Bronchial epithelial cell (primary cell): ENCODE measurements around the gene ZNF318. TPM values are rescaled to one million over a fixed set of nuclear protein-coding genes. Genes with fewer than 3 reads are reported as not detected.

Experiments
- DNase-seq: peaks from one replicate; pipeline ENCODE4 v3.0.0-alpha.2; 2010; ENCODE audit warnings: low read depth
- FAIRE-seq: peaks from 2 replicates; lab custom pipeline; 2011; peaks lifted over from hg19 to GRCh38; lab: Jason Lieb, UNC
- H3K27me3 ChIP-seq: 2 replicates; pipeline ENCODE4 v1.5.1; 2011; ENCODE audit warnings: low read length; ENCODE audit not compliant: control insufficient read depth, insufficient read depth
- H3K36me3 ChIP-seq: 2 replicates; pipeline ENCODE4 v1.5.1; 2011; ENCODE audit warnings: low read length; ENCODE audit not compliant: control insufficient read depth, insufficient read depth
- H3K4me3 ChIP-seq: 2 replicates; pipeline ENCODE4 v1.5.1; 2011; ENCODE audit warnings: mild to moderate bottlenecking, low read depth, low read length, control low read depth
- total RNA-seq: library from RNA; depleted of rRNA; stranded (reverse); fragments of >200 nt; gene quantifications from 2 replicates; pipeline ENCODE4 v1.2.1, GENCODE V29; 2014
- TF ChIP-seq, protein P1 (sequence below): IDR thresholded peaks from 2 replicates; pipeline ENCODE4 v1.5.1; 2011; ENCODE audit warnings: mild to moderate bottlenecking, moderate library complexity, low read length, control low read depth, inconsistent platforms; ENCODE audit not compliant: insufficient read depth, severe bottlenecking

The ZNF318 gene
- total RNA-seq, 1 donor from 2014 or later = 2.1 TPM

DNA sequence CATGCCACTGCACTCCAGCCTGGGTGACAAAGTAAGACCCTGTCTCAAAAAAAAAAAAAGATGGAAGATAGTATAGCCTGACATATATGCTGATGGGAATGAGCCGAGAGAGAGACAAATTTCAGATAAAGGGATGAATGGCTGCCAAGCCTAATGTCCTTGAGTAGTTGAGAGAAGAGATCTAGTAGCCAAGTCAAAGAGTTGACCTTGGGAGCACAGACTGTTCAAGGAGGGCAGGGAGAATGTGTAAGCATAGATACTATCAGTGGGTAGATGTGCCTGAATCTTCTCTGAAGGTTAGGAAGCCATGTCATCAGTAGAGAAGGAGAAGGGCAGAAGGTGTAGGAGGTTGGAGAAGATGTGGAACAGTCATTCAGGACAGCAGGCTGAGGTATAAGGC, 37.8 kb upstream of the ZNF318 start:
- Histone ChIP-seq H3K36me3 (no peaks in the 10 kb centered on the region), H3K27me3 (no peaks in the 10 kb centered on the region), H3K4me3 (no peak overlapping the region)
- no peak for FAIRE-seq
- TF ChIP-seq, protein P1, sequence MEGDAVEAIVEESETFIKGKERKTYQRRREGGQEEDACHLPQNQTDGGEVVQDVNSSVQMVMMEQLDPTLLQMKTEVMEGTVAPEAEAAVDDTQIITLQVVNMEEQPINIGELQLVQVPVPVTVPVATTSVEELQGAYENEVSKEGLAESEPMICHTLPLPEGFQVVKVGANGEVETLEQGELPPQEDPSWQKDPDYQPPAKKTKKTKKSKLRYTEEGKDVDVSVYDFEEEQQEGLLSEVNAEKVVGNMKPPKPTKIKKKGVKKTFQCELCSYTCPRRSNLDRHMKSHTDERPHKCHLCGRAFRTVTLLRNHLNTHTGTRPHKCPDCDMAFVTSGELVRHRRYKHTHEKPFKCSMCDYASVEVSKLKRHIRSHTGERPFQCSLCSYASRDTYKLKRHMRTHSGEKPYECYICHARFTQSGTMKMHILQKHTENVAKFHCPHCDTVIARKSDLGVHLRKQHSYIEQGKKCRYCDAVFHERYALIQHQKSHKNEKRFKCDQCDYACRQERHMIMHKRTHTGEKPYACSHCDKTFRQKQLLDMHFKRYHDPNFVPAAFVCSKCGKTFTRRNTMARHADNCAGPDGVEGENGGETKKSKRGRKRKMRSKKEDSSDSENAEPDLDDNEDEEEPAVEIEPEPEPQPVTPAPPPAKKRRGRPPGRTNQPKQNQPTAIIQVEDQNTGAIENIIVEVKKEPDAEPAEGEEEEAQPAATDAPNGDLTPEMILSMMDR = no peak
- no peak for DNase-seq

- FAIRE-seq = peak; percentile 36
Measured at GRCh38 chr6:43405354-43405753, 35.9 kb upstream of the ZNF318 start.

DNA sequence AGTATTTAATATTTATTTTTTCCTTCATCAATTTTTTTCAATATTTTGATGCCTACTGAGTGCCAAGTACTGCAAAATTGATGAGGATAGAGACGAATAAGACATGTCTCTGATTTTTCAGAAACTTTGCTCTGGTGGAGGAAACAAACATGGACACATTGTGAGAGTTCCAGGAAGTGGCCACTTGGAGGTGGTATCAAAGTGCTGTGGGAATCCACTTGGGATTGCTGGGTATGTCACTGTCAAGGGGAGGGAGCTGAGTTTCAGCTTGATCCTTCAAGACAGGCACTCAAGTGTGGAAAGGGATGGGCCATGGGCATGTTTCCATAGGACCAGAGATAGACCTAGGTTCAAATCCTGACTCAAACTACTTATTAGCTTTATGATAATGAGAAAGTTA, 33.4 kb upstream of the ZNF318 start:
- no peaks in the 10 kb centered on the region for H3K36me3 ChIP-seq
- no peak for FAIRE-seq
- no peaks in the 10 kb centered on the region for H3K27me3 ChIP-seq
- TF ChIP-seq, protein P1 = peak; percentile 7
- DNase-seq = no peak
- no peak overlapping the region for H3K4me3 ChIP-seq

More at GRCh38 chr6:43405354-43405753, 35.9 kb upstream of the ZNF318 start:
- H3K4me3 ChIP-seq = no peak overlapping the region
- TF ChIP-seq, protein P1 = no peak
- no peaks in the 10 kb centered on the region for H3K36me3 ChIP-seq
- DNase-seq = peak; percentile 76
- H3K27me3 ChIP-seq = no peaks in the 10 kb centered on the region

DNA sequence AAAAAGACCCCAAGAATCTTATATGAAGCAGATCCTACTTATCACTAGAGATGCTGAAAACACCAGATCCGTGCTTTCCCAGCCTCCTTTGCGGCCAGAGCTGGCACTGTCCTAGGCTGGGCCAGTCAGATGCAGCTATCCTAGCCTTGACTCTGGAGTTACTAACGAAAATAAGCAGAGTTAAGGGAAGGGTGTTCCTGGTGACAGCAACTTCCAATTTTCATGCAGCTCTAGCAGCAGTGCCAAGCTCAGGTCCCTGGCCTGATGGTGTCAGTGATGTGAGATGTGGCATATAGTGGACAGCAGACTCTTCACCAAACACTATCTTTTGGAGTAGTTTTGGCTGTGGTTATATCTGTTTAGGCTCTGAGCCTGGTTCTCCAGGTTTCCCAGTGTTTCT, 32.3 kb upstream of the ZNF318 start:
- Histone ChIP-seq H3K36me3 (no peaks in the 10 kb centered on the region), H3K27me3 (no peaks in the 10 kb centered on the region), H3K4me3 (no peak overlapping the region)
- TF ChIP-seq, protein P1 = no peak
- no peak for DNase-seq
- FAIRE-seq = peak; percentile 7

GRCh38 chr6:43399932-43400487, 30.6 kb upstream of the ZNF318 start:
- Histone ChIP-seq H3K4me3 (no peak overlapping the region), H3K36me3 (no peaks in the 10 kb centered on the region), H3K27me3 (no peaks in the 10 kb centered on the region)
- TF ChIP-seq, protein P1 = no peak
- no peak for FAIRE-seq
- DNase-seq = no peak
